D721Med (cell line): ENCODE measurements around the gene DYRK1A.

Experiments used
- DNase-seq: peaks from one replicate; pipeline ENCODE4 v3.0.0; 2011; ENCODE audit warnings: low spot score; ENCODE audit not compliant: insufficient read length
- FAIRE-seq: peaks from 2 replicates; lab custom pipeline; 2011; peaks lifted over from hg19 to GRCh38; lab: Jason Lieb, UNC
- TF ChIP-seq, protein P1 (sequence below): IDR thresholded peaks from 2 replicates; pipeline ENCODE4 v1.5.1; 2012; ENCODE audit warnings: mild to moderate bottlenecking, control low read depth; ENCODE audit not compliant: insufficient read depth; ENCODE audit errors: missing control alignments

Gene DYRK1A

DNA sequence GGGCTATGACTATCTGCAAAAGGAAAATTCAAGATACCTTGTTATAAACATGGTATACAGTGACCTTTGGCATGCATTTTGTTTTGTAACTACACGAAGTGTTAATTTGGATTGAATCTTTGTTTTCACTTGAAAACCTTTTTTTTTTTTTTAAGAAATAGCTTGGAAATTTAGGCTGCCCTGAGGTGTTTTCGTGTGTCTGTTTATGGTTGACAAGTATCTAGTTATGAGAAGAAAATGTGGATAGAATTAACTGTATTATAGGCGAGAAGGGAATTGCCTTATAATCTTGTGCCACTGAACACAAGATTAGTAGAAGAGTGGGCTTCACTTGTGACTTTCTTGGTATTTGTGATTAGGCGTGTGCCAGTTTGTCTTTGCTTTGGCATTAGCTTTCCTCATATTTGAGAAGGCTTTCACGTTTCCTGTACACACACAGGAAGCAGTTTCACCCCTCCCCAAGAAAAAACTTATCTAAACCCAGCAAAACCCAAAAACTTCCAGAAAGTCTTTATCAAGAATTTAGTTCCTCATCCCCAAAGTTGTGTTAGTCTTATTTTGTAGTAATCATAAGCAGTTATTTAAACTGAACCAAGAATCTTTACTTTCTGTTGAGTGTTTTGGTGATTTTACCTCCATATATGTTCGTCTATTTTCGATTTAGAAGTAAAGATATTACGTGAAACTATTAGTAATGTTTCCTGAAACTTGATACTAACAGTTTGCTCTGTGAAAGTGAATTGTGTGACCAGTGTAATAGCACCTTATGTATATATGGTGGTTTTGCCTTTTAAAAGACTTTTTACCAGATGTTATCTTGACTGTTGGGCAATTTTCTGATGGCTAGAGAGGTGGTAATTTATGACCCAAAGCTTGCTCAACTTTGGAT lies 3.8 kb downstream of the DYRK1A start:
- FAIRE-seq (no peak), DNase-seq (no peak)
- TF ChIP-seq, protein P1, sequence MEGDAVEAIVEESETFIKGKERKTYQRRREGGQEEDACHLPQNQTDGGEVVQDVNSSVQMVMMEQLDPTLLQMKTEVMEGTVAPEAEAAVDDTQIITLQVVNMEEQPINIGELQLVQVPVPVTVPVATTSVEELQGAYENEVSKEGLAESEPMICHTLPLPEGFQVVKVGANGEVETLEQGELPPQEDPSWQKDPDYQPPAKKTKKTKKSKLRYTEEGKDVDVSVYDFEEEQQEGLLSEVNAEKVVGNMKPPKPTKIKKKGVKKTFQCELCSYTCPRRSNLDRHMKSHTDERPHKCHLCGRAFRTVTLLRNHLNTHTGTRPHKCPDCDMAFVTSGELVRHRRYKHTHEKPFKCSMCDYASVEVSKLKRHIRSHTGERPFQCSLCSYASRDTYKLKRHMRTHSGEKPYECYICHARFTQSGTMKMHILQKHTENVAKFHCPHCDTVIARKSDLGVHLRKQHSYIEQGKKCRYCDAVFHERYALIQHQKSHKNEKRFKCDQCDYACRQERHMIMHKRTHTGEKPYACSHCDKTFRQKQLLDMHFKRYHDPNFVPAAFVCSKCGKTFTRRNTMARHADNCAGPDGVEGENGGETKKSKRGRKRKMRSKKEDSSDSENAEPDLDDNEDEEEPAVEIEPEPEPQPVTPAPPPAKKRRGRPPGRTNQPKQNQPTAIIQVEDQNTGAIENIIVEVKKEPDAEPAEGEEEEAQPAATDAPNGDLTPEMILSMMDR, result no peak

DNA sequence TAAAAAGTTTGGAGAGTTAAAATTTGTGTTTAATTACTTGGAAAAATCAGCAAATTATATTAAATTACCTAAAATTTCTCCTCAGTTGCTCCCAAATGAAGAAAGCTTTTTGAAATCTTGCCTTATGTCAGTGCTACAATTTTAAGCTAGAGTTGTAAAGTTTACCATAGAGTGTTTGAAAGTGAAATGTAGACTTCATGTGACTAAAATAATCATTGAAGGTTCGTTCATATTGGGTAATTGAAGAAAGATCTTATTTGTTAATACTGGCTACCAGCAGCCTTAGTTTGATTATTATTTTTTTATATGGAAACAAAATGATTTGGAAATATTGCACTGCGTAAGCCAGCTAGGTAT lies 4.4 kb downstream of the DYRK1A start:
- TF ChIP-seq, protein P1, result no peak
- FAIRE-seq (no peak), DNase-seq (no peak)

DNA sequence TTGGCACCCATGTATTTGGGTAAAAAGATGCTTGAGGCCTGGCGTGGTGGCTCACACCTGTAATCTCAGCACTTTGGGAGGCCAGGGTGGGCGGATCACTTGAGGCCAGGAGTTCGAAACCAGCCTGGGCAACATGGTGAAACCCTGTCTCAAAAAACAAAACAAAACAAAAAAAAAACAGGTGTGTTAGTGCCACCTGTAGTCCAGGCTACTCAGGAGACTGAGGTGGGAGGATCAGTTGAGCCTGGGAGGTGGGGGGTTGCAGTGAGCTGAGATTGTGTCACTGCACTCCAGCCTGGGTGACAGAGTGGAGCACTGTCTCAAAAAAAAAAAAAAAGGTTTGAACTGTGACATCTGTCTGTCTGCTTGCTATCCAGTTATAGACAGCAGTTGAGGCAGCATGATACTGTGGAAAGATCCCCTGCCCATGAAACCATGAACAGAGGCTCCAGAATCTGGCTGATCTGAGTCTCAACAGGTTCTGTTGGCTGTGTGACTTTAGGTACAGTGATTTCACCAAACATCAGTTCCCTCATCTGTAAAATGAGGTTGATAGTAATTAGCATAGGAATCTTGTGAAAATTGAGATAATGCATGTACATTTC lies 5.7 kb downstream of the DYRK1A start:
- DNase-seq (no peak), FAIRE-seq (no peak)
- TF ChIP-seq, protein P1, result no peak

DNA sequence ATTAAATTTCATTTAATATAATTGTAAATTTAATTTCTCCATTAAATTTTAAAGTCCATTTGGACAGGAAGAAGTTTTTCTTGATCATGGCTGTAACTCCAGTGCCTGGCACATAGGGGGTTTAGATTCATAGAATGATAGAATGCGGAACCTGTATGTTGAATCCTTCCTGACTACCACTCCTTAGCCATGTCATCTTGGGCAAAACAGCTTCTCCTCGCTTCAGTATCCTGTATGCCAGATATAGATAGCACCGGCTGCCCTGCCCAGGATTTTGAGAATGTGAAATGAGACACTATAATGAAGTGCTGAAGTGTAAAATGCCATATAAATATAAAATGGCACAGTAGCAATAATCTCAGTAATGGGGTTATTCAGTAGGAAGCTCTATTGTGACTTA lies 6.4 kb downstream of the DYRK1A start:
- DNase-seq (no peak), FAIRE-seq (no peak)
- TF ChIP-seq, protein P1, result no peak

DNA sequence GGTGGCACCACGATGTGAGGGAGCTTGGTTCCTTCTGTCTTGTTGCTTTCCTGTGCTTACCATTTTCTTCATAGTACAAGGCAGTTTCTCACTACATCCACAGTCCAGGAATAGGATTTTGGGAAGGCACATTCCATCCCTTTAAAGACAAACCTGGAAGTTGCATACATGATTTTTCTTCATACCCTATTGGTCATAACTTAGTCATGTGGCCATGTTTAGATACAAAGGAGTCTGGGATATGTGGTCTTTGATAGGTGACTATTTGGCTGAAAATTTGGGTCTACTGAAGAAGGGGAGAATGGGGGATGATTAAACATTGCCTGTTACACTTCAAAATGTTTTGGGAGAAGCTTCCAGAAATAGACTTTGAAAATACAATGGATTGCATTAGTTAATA lies 7.0 kb downstream of the DYRK1A start:
- no peak for DNase-seq
- TF ChIP-seq, protein P1, result no peak
- no peak for FAIRE-seq

DNA sequence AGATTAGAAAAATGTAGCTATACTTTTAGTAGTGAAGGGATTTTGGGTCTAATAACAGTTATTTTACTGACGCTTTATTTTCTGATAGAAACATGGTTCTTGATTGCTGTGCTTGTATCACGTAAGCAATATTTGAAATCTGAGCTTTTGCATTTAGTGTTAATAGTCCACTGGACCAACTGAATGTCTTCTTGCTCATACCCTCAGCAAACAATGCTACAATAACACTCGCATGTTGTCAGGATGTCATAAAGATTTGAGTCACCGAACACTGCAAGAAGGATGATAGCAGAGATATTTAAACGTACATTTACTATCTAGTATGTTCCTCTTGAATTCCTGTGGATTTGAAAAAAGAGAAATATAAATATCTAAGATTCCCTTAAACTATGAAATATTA lies 7.5 kb downstream of the DYRK1A start:
- TF ChIP-seq, protein P1, result no peak
- FAIRE-seq (no peak), DNase-seq (no peak)
